A549 (cell line): Measurements from ENCODE around the gene EDN1. TPM values are rescaled to one million over a fixed set of nuclear protein-coding genes. Genes with fewer than 3 reads are reported as not detected.

Experiments
- ATAC-seq, 2 experiments: fragments of 200-7000 bp in 1 of 2; fragments of >200 bp in 1 of 2; cut with Nextera tagmentation in 1 of 2; cut with Tn5 transposase in 1 of 2; 3 replicates each; pipeline versions ENCODE4 v1.8.0 to v1.9.1; 2018 to 2020; ENCODE audit warnings: mild to moderate bottlenecking in 1 of 2, moderate library complexity in 1 of 2
- CTCF ChIA-PET: fragments of 300-600 bp; sonication (Branson Sonifier 250); formaldehyde crosslinking; extraction: SDS; loops from one replicate; lab custom pipeline; 2021; ENCODE audit warnings: antibody characterized with exemption, inconsistent platforms; lab: Yijun Ruan, JAX
- POLR2A ChIA-PET: fragments of 350-600 bp; formaldehyde crosslinking; extraction: SDS; loops from one replicate; lab custom pipeline; 2021; ENCODE audit warnings: antibody characterized with exemption, inconsistent platforms; lab: Yijun Ruan, JAX
- DNase-seq, 2 experiments: peaks; one replicate each; pipeline versions ENCODE4 v3.0.0 to v3.0.0-alpha.2; 2011 to 2016; ENCODE audit warnings: low read depth in 1 of 2, low spot score in 1 of 2
- FAIRE-seq: peaks from 2 replicates; lab custom pipeline; 2011; peaks lifted over from hg19 to GRCh38; lab: Jason Lieb, UNC
- H3K27ac ChIP-seq, 2 experiments: fragments of >200 bp; sonication (Bioruptor Twin); formaldehyde crosslinking; 3 replicates each; pipeline ENCODE4 v1.5.1; 2016 to 2017
- H3K4me1 ChIP-seq: fragments of >200 bp; sonication (Bioruptor Twin); formaldehyde crosslinking; 3 replicates; pipeline ENCODE4 v1.6.1; 2016
- H3K4me2 ChIP-seq: fragments of >200 bp; sonication (Bioruptor Twin); formaldehyde crosslinking; 3 replicates; pipeline ENCODE4 v1.6.1; 2016
- H3K4me3 ChIP-seq: fragments of >200 bp; sonication (Bioruptor Twin); formaldehyde crosslinking; 3 replicates; pipeline ENCODE4 v1.5.1; 2016
- H3K9me3 ChIP-seq: fragments of >200 bp; sonication (Bioruptor Twin); formaldehyde crosslinking; 3 replicates; pipeline ENCODE4 v1.6.1; 2016
- ATOH8 ChIP-seq: fragments of 250-450 bp; sonication (Bioruptor Pico); IDR thresholded peaks from 2 replicates; pipeline ENCODE4 v1.5.0; 2020; ENCODE audit warnings: low read depth, mild to moderate bottlenecking, moderate library complexity
- BHLHE40 ChIP-seq: IDR thresholded peaks from 2 replicates; pipeline ENCODE4 v1.6.1; 2012; ENCODE audit warnings: low read depth, low read length, inconsistent platforms
- EHF ChIP-seq: fragments of 250-450 bp; sonication (Bioruptor Pico); IDR thresholded peaks from 2 replicates; pipeline ENCODE4 v1.5.0; 2020; ENCODE audit warnings: mild to moderate bottlenecking
- FOSB ChIP-seq: fragments of 250-450 bp; sonication (Bioruptor Pico); IDR thresholded peaks from 2 replicates; pipeline ENCODE4 v1.5.0; 2020; ENCODE audit warnings: mild to moderate bottlenecking, moderate library complexity
- FOSL2 ChIP-seq, 2 experiments: fragments of 450-650 bp in 1 of 2; fragments of >200 bp in 1 of 2; sonication (Bioruptor Twin) in 1 of 2; formaldehyde crosslinking; IDR thresholded peaks; 2 replicates each; pipeline versions ENCODE4 v1.5.0 to v1.6.1; 2016 to 2020; ENCODE audit warnings: mild to moderate bottlenecking in 1 of 2, moderate library complexity in 1 of 2
- GATA3 ChIP-seq: IDR thresholded peaks from 2 replicates; pipeline ENCODE4 v1.6.1; 2012; ENCODE audit warnings: borderline replicate concordance
- HMGXB4 ChIP-seq: fragments of 250-450 bp; sonication (Bioruptor Pico); IDR thresholded peaks from 2 replicates; pipeline ENCODE4 v1.5.0; 2021; ENCODE audit warnings: mild to moderate bottlenecking, moderate library complexity, borderline replicate concordance
- HOXA7 ChIP-seq: fragments of 250-450 bp; sonication (Bioruptor Pico); IDR thresholded peaks from 2 replicates; pipeline ENCODE4 v1.5.0; 2020; ENCODE audit warnings: mild to moderate bottlenecking, moderate library complexity
- JUN ChIP-seq, 2 experiments: fragments of >200 bp; sonication (Bioruptor Twin); formaldehyde crosslinking; IDR thresholded peaks; 2 replicates in 1 of 2; 3 replicates in 1 of 2; pipeline ENCODE4 v1.6.1; 2016 to 2017
- JUNB ChIP-seq: fragments of >200 bp; sonication (Bioruptor Twin); formaldehyde crosslinking; IDR thresholded peaks from 2 replicates; pipeline ENCODE4 v1.6.1; 2016
- KDM1A ChIP-seq: fragments of 200-600 bp; sonication (generic); IDR thresholded peaks from 2 replicates; pipeline ENCODE4 v1.6.1; 2016; ENCODE audit warnings: low read depth, mild to moderate bottlenecking
- KDM5A ChIP-seq: fragments of 200-600 bp; sonication (generic); IDR thresholded peaks from 2 replicates; pipeline ENCODE4 v1.6.1; 2016; ENCODE audit warnings: antibody characterized with exemption, mild to moderate bottlenecking
- MAFK ChIP-seq: fragments of 450-650 bp; IDR thresholded peaks from 2 replicates; pipeline ENCODE4 v1.6.1; 2014; ENCODE audit not compliant: partially characterized antibody
- NFE2L2 ChIP-seq: fragments of 150-350 bp; conservative IDR thresholded peaks from 2 replicates; pipeline ENCODE4 v1.6.1; 2014; ENCODE audit warnings: low read length
- POLR2AphosphoS2 ChIP-seq: conservative IDR thresholded peaks from 2 replicates; pipeline ENCODE4 v1.6.1; 2012; ENCODE audit warnings: low read length, improper control_type of control experiment, inconsistent platforms
- RARB ChIP-seq: fragments of 250-450 bp; sonication (Bioruptor Pico); IDR thresholded peaks from 2 replicates; pipeline ENCODE4 v1.8.0; 2021; ENCODE audit warnings: mild to moderate bottlenecking, moderate library complexity
- RNF2 ChIP-seq: fragments of 200-600 bp; sonication (generic); IDR thresholded peaks from 2 replicates; pipeline ENCODE4 v1.6.1; 2016; ENCODE audit warnings: low read depth, mild to moderate bottlenecking, antibody characterized with exemption, moderate library complexity, borderline replicate concordance
- SMC3 ChIP-seq: fragments of >200 bp; sonication (Bioruptor Twin); formaldehyde crosslinking; IDR thresholded peaks from 3 replicates; pipeline ENCODE4 v1.6.1; 2018; ENCODE audit warnings: inconsistent platforms
- ZFP36 ChIP-seq: fragments of 450-650 bp; IDR thresholded peaks from 2 replicates; pipeline ENCODE4 v1.6.1; 2014; ENCODE audit warnings: borderline replicate concordance; ENCODE audit not compliant: partially characterized antibody
- ZNF302 ChIP-seq: fragments of 250-450 bp; sonication (Bioruptor Pico); IDR thresholded peaks from 2 replicates; pipeline ENCODE4 v1.9.0; 2021; ENCODE audit warnings: inconsistent platforms, mild to moderate bottlenecking, moderate library complexity
- WGBS: methylation state at CpG from one replicate; pipeline ENCODE4 v1.1.6; 2017; ENCODE audit errors: missing lambda C conversion rate; 5-methylcytosine and 5-hydroxymethylcytosine counted together
- polyA plus RNA-seq, 4 experiments: library from polyadenylated mRNA; depleted of rRNA in 3 of 4; stranded (reverse); fragments of >200 nt; fragmentation: RNase III in 1 of 4; extraction: RNeasy Plus Mini Kit Qiagen cat#74134 plus additional on column Dnase treatment in 1 of 4; gene quantifications; 2 replicates in 3 of 4; 3 replicates in 1 of 4; pipeline ENCODE4 v1.2.3, GENCODE V29; 2011 to 2017
- TF ChIP-seq, protein P1 (sequence below): IDR thresholded peaks from 2 replicates; pipeline ENCODE4 v1.6.1; 2012; ENCODE audit warnings: low read depth, borderline replicate concordance
- TF ChIP-seq, protein P2 (sequence below): fragments of 450-650 bp; IDR thresholded peaks from 2 replicates; pipeline ENCODE4 v1.6.1; 2014; ENCODE audit warnings: antibody characterized with exemption
- TF ChIP-seq, protein P3 (sequence below): IDR thresholded peaks from 2 replicates; pipeline ENCODE4 v1.6.1; 2012
- TF ChIP-seq, protein P4 (sequence below): fragments of >200 bp; sonication (Bioruptor Twin); formaldehyde crosslinking; IDR thresholded peaks from 3 replicates; pipeline ENCODE4 v1.6.1; 2016
- TF ChIP-seq, protein P5 (sequence below): fragments of >200 bp; sonication (Bioruptor Twin); formaldehyde crosslinking; IDR thresholded peaks from 2 replicates; pipeline ENCODE4 v1.6.1; 2016

The EDN1 gene
- polyA plus RNA-seq, 2 of the 4 experiments (the other 2 are of a cell fraction): 33.5 to 87.4 TPM

DNA sequence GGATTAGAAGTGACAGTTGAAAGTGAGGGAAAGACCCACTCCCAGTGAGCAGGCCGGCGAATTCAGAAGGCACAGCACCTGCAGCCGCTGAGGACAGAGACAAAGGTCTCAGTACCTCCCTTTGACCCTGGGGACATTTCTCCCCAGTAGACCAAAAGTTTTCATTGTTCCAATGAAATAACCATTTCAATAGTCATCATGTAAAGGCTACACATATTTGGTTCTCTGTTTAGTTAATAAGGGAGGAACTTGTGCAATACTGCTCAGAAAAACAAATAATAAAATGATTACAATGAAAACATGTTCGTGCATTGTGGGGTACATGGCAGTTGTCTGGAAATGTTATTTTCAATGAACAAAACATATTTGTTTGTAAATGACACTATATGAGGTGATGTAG lies 52.5 kb downstream of the EDN1 start (continued):
- TF ChIP-seq, protein P1, sequence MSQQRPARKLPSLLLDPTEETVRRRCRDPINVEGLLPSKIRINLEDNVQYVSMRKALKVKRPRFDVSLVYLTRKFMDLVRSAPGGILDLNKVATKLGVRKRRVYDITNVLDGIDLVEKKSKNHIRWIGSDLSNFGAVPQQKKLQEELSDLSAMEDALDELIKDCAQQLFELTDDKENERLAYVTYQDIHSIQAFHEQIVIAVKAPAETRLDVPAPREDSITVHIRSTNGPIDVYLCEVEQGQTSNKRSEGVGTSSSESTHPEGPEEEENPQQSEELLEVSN: no peak
- no peak for TF ChIP-seq NFE2L2

GRCh38 chr6:12343122-12343439 lies 52.9 kb downstream of the EDN1 start:
- ChIA-PET CTCF (interaction anchor here (0.7 to 2.4 kb wide), 2 partner anchors 32 to 53 kb away, joined by 3 to 11 read pairs; partner anchors contain the start of gene EDN1), POLR2A (interaction anchor here (0.7 to 2.8 kb wide), 6 partner anchors 11 to 53 kb away, joined by 3 to 9 read pairs (median 4); partner anchors contain the start of gene EDN1)
- no peak overlapping the region for H3K4me3 ChIP-seq
- no peaks in the 10 kb centered on the region for H3K9me3 ChIP-seq
- DNase-seq (no peak), ATAC-seq (peak in 1 of 2 experiments; percentile 48; a peak in 3 of 6 replicates), FAIRE-seq (no peak)
- TF ChIP-seq FOSB (CRISPR knock-in tag) (no peak), HMGXB4 (CRISPR knock-in tag) (no peak), POLR2AphosphoS2 (no peak), HOXA7 (CRISPR knock-in tag) (no peak), ZFP36 (no peak), KDM5A (no peak), BHLHE40 (no peak), JUN (IDR thresholded peaks at IDR 0.05) (peak in 1 of 2 experiments; percentile 68; a peak in 2 of 5 replicates), FOSL2 (IDR thresholded peaks at IDR 0.05) (no peak), FOSL2 (CRISPR knock-in tag; IDR thresholded peaks at IDR 0.05) (0 out of 2 replicates have a peak, but pooled peaks have one; percentile 92), ATOH8 (CRISPR knock-in tag) (no peak)
- TF ChIP-seq, protein P2, sequence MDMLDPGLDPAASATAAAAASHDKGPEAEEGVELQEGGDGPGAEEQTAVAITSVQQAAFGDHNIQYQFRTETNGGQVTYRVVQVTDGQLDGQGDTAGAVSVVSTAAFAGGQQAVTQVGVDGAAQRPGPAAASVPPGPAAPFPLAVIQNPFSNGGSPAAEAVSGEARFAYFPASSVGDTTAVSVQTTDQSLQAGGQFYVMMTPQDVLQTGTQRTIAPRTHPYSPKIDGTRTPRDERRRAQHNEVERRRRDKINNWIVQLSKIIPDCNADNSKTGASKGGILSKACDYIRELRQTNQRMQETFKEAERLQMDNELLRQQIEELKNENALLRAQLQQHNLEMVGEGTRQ: no peak
- TF ChIP-seq, protein P1: no peak
- 2% methylated on average over 5 of the region's 5 CpGs for WGBS
- H3K4me2 ChIP-seq: peak overlapping the region; percentile 67
- H3K4me1 ChIP-seq: peaks cover 71% of the 10 kb centered on the region
- peak overlapping the region; percentile 85 to 98 for H3K27ac ChIP-seq

GRCh38 chr6:12343440-12344162 lies 53.4 kb downstream of the EDN1 start:
- no peaks in the 10 kb centered on the region for H3K9me3 ChIP-seq
- CTCF ChIA-PET: interaction anchor here (0.7 to 2.4 kb wide), 3 partner anchors 33 to 262 kb away, joined by 3 to 11 read pairs (median 5); partner anchors contain the start of gene EDN1
- H3K27ac ChIP-seq: peak overlapping the region; percentile 85 to 98
- peaks cover 74% of the 10 kb centered on the region for H3K4me1 ChIP-seq
- peak; percentile 74 to 79 for ATAC-seq
- peak; percentile 46 to 96 for DNase-seq
- H3K4me3 ChIP-seq: no peak overlapping the region
- POLR2A ChIA-PET: interaction anchor here (0.7 to 2.8 kb wide), 6 partner anchors 12 to 53 kb away, joined by 3 to 9 read pairs (median 4); partner anchors contain the start of gene EDN1
- H3K4me2 ChIP-seq: peak overlapping the region; percentile 67
- no peak for FAIRE-seq
- 0% methylated on average over 7 of the region's 8 CpGs for WGBS
- TF ChIP-seq KDM1A (no peak), FOSL2 (IDR thresholded peaks at IDR 0.05) (peak; percentile 41; the same call in 1 of the 2 replicates), FOSL2 (CRISPR knock-in tag; IDR thresholded peaks at IDR 0.05) (no peak; the same call in none of the 2 replicates), ZNF302 (peak; percentile 69), RNF2 (no peak), GATA3 (peak; percentile 90), JUNB (peak; percentile 33), JUN (IDR thresholded peaks at IDR 0.05) (peak in 1 of 2 experiments; percentile 68; a peak in 4 of 5 replicates), MAFK (peak; percentile 68), RARB (CRISPR knock-in tag) (no peak), SMC3 (peak; percentile 24; the same call in 2 of the 3 replicates), EHF (peak; percentile 11)
- TF ChIP-seq, protein P3, sequence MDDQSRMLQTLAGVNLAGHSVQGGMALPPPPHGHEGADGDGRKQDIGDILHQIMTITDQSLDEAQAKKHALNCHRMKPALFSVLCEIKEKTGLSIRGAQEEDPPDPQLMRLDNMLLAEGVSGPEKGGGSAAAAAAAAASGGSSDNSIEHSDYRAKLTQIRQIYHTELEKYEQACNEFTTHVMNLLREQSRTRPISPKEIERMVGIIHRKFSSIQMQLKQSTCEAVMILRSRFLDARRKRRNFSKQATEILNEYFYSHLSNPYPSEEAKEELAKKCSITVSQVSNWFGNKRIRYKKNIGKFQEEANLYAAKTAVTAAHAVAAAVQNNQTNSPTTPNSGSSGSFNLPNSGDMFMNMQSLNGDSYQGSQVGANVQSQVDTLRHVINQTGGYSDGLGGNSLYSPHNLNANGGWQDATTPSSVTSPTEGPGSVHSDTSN: peak; percentile 68
- TF ChIP-seq, protein P4, sequence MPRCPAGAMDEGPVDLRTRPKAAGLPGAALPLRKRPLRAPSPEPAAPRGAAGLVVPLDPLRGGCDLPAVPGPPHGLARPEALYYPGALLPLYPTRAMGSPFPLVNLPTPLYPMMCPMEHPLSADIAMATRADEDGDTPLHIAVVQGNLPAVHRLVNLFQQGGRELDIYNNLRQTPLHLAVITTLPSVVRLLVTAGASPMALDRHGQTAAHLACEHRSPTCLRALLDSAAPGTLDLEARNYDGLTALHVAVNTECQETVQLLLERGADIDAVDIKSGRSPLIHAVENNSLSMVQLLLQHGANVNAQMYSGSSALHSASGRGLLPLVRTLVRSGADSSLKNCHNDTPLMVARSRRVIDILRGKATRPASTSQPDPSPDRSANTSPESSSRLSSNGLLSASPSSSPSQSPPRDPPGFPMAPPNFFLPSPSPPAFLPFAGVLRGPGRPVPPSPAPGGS: peak; percentile 22; the same call in 1 of the 3 replicates
- TF ChIP-seq, protein P5, sequence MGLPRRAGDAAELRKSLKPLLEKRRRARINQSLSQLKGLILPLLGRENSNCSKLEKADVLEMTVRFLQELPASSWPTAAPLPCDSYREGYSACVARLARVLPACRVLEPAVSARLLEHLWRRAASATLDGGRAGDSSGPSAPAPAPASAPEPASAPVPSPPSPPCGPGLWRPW: 0 out of 2 replicates have a peak, but pooled peaks have one; percentile 39
